IPS-NIHi7 (cell line): Measurements from ENCODE around the gene SENP1.

ENCODE experiments used
- DNase-seq: peaks from one replicate; pipeline ENCODE4 v3.0.0; 2012; ENCODE audit warnings: mixed read lengths; ENCODE audit errors: extremely low spot score

SENP1 gene

GRCh38 chr12:48017921-48018617, 87.8 kb downstream of the SENP1 start:
- DNase-seq: no peak

DNA sequence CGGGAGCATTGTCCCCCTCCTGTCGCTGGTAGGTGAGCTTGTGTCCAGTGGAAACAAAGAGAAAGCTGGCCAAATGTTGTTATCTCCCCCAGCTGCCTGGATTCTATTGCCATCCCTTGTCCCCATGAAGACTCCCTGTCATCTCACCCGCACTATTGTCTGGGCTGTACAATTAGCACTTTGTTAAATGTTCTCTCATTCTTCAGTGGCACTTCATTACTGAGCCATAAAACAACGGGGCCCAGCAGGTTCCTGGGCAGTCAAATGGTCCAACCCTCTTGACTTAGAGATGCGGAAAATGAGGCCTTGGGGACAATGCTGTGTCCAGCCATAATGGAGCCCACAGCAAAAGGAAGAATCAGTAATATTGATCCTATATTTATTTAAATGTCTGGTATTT, 88.4 kb downstream of the SENP1 start:
- DNase-seq: no peak

GRCh38 chr12:48016373-48017020, 89.4 kb downstream of the SENP1 start:
- DNase-seq: no peak

GRCh38 chr12:48015954-48016353, 89.9 kb downstream of the SENP1 start:
- no peak for DNase-seq

DNA sequence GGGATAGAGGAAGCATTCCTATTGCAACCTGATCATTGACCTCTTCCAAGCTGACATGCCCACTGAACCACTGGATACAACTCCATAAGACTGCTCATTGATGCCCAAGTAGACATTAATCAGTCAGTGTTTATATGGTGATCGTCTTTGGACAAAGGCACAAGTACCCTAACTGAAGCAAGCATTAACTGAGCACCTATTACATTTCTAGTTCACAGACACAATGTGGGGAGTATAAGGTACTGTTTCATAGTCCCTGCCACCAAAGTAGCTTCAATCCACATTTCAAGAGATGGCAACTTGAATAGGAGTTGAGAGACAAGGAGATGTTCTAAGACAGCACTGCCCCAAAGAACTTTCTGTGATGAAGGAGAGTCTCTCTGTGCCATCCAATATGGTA, 90.8 kb downstream of the SENP1 start:
- no peak for DNase-seq

DNA sequence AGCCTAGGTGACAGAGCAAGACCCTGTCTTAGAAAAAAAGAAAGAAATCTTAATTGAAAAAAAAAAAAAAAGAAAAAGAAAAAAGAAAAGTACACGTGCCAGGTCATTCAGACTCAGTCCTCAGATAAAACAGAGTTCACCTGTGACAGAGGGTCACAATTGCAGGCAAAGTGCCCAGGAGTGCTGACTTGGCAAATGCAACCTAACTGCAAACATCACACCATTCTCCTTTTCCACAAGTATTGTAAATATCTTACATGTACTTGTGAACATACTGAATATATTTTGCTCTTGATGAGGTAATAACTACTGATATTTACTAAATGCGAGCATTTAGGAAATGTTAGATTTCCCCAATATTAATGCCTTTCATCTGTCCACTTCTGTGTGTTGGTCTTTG, 92.6 kb downstream of the SENP1 start:
- DNase-seq: no peak

DNA sequence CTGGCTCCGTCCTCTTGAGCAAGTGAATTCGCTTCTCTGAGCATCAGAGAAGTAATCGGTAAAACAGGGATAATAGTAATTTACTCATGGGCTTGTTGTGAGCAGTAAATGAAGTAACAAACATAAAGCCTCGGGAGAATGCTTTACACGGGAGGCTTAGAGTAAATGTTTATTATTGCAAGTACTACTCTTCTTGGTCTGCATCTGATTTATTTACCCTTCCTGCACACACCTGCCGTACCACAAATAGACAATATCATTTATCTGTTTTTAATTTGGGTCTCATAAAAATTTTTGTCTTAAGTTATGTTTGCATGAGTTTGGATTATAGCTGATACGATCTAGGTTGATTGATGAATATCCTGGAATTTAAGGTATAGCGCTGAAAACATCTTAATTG, 93.8 kb downstream of the SENP1 start:
- no peak for DNase-seq

- no peak for DNase-seq
These were observed 95.4 kb downstream of the SENP1 start for GRCh38 chr12:48010366-48010970.

DNA sequence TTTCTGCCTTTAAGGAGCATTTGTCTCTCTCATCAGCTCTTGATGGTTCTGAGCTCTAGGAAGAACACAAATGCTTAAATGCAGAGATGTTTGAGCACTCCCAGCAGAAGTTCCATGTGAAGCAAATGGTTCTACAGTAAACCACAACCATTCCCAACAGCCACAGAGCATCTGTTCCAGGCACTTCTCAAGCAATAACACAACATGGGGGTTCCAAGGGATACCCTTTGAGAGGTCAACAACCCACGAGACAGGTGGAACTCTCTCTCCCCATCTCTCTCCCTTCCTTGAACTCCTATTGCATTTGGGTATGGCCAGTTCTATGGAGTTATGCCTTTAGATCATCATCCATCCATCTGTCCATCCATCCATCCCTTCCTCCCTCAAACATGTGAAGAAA, 96.4 kb downstream of the SENP1 start:
- DNase-seq: no peak

GRCh38 chr12:48008950-48009349, 96.9 kb downstream of the SENP1 start:
- no peak for DNase-seq

- DNase-seq: no peak
These were observed 97.5 kb downstream of the SENP1 start for GRCh38 chr12:48008349-48008748.

GRCh38 chr12:48007206-48007605, 98.7 kb downstream of the SENP1 start:
- no peak for DNase-seq

GRCh38 chr12:48005750-48006021, 100.2 kb downstream of the SENP1 start:
- DNase-seq: no peak

DNA sequence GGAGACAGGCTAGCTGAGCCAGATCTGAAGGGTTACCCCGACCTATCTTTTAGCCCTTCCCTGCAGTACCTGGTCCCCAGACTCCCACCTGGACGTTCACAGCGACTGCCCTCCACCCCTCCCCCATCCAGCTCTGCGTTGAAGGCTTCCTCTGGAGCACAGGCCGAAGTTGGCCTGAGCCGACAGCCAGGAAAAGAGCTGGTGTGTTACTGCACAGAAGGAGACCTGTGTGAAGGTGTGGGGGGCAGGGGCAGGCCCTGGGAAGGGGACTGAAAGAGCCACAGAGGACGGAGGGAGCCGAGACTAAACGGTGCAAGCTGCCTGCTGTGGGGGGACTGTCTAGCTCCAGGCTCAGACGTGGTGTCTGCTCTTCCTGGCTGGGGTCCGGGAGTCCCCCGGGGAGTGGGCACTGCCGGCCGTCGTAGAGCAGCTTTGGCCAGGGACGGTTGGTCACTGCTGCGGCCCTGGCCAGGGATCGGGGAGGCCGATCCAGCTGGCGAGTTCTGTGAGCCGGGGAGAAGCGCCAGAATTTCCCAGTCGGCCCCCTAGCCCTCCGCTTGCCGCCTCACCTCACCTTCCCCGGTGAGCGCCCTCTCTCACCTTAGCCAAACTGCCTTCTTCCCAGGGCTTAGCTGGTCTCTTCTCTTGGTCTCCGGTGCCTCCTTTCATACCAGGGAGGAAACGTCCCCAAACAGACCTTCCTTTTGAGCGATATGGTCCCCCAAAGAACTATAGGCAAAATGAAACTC, 100.7 kb downstream of the SENP1 start:
- DNase-seq: peak; percentile 48

- DNase-seq: peak; percentile 67
These were observed 101.6 kb downstream of the SENP1 start, which contains the start of gene COL2A1 for GRCh38 chr12:48004053-48004941. COL2A1 (minus strand) TSS chr12:48004476; CDS start chr12:48004321, 155 bp downstream.

- no peak for DNase-seq
These were observed 102.4 kb downstream of the SENP1 start for GRCh38 chr12:48003226-48004052.

GRCh38 chr12:48002773-48003218, 103.1 kb downstream of the SENP1 start:
- DNase-seq: peak; percentile 47

DNA sequence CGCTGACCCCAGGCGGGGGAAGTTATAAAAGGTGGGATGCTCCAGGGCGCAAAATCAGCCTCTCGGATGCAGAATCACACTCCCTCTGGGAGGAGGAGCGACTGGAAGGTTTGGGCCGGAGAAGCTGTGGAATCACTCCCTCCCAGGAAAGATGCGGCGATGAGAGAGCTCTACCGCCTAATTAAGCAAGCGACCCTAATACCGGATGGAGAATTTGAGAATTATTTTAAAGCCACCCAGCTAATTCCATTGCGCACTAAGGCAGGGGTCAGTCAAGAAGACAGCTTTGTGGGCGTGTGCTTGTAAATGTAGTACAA, 103.5 kb downstream of the SENP1 start:
- peak; percentile 34 for DNase-seq

- DNase-seq: peak; percentile 86
These were observed 104.1 kb downstream of the SENP1 start for GRCh38 chr12:48001505-48002413.
